ENCODE measurements around the gene ZNF169. TPM values are rescaled to one million over a fixed set of nuclear protein-coding genes. Genes with fewer than 3 reads are reported as not detected.

The ZNF169 gene
- total and polyA plus RNA-seq, 5 donors = 2.3 to 3.2 (median 2.6) TPM

Other genes with a start within 250 kb of the ZNF169 start
- gene PTPDC1, start 174.8 kb upstream of the ZNF169 start, total RNA-seq = 10 to 100 TPM in 3 of 4 donors, 1 to 10 TPM in 1; 8.4 to 13.8 (median 11.4) TPM
- gene PTPDC1, start 174.8 kb upstream of the ZNF169 start, polyA plus RNA-seq = 6.1 TPM
- gene NUTM2F, start 69.3 kb downstream of the ZNF169 start, total RNA-seq = not detected
- not detected for gene NUTM2F, start 69.3 kb downstream of the ZNF169 start, polyA plus RNA-seq